RWPE2 (cell line): ENCODE measurements around the gene CHI3L2.

Experiments
- ATAC-seq: fragments of 200-7000 bp; cut with Tn5 transposase; 3 replicates; pipeline ENCODE4 v1.9.1; 2021; ENCODE audit warnings: low read depth
- DNase-seq: peaks from one replicate; pipeline ENCODE4 v3.0.0-alpha.2; 2020; ENCODE audit warnings: low spot score
- H3K27ac ChIP-seq: fragments of 450-650 bp; 2 replicates; pipeline ENCODE4 v1.5.1; 2017; ENCODE audit warnings: mild to moderate bottlenecking; ENCODE audit not compliant: poor library complexity, severe bottlenecking
- H3K27me3 ChIP-seq: fragments of 250-450 bp; sonication (Bioruptor Pico); 2 replicates; pipeline ENCODE4 v1.5.1; 2021; ENCODE audit warnings: mild to moderate bottlenecking, moderate library complexity; ENCODE audit not compliant: insufficient read depth, poor library complexity, severe bottlenecking
- H3K36me3 ChIP-seq: fragments of 250-450 bp; sonication (Bioruptor Pico); 2 replicates; pipeline ENCODE4 v1.5.1; 2020; ENCODE audit warnings: low read depth, mild to moderate bottlenecking, moderate library complexity
- H3K4me1 ChIP-seq: fragments of 250-450 bp; sonication (Bioruptor Pico); 2 replicates; pipeline ENCODE4 v1.5.1; 2021; ENCODE audit warnings: mild to moderate bottlenecking, moderate library complexity; ENCODE audit not compliant: insufficient read depth, poor library complexity, severe bottlenecking
- H3K4me3 ChIP-seq: fragments of 250-450 bp; sonication (Bioruptor Pico); 2 replicates; pipeline ENCODE4 v1.5.1; 2021; ENCODE audit warnings: mild to moderate bottlenecking, moderate library complexity; ENCODE audit not compliant: severe bottlenecking
- H3K9me3 ChIP-seq: fragments of 250-450 bp; sonication (Bioruptor Pico); 2 replicates; pipeline ENCODE4 v1.5.1; 2021; ENCODE audit warnings: mild to moderate bottlenecking, moderate library complexity; ENCODE audit not compliant: severe bottlenecking
- CTCF ChIP-seq: fragments of 450-650 bp; IDR thresholded peaks from one replicate; pipeline ENCODE4 v1.5.1; 2017; ENCODE audit warnings: mild to moderate bottlenecking, moderate library complexity; ENCODE audit not compliant: poor library complexity, severe bottlenecking

Gene CHI3L2

DNA sequence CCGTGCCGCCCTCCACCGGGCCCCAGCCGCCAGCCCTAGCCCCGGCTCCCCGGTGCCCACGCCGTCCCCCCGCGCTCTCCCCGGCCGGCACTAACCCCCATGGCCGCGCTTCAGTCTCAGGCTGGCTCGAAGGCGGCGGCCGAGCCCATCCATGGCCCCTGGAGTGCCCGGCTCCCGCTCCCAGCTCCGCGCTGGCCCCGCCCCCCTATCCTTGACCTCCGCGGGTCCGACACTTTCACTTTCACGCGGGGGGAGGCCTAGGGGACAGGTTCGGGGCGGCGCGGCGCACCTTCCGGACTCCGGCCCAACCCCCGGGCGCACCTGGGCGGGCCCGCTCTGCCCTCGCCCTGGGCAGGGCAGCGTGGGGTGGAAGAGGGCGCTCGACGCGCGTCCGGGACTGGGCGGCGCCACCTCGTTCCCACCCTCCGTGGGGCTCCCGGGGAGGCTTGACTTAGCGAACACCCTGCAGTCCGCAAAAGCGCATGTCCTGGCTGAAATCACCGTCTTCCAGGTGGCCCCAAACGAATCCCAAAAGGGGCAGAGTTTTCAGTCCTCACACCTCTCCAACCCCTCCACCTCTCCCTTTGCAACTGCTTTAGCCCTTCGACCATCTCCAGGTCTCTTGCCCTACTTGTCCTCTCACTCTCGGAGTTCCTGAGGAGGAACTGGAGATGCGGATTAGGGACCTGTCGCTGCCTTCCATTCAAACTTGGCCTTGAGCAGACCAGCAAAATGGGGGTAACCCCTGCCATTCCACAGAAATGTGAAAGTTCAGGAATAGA is 23.1 kb upstream of the CHI3L2 start:
- no peaks in the 10 kb centered on the region for H3K36me3 ChIP-seq
- DNase-seq = no peak
- ATAC-seq = peak; percentile 64
- no peaks in the 10 kb centered on the region for H3K9me3 ChIP-seq
- TF ChIP-seq CTCF = no peak
- H3K27ac ChIP-seq = peak overlapping the region; percentile 48
- H3K4me1 ChIP-seq = peaks cover 16% of the 10 kb centered on the region
- H3K4me3 ChIP-seq = peak overlapping the region; percentile 66
- H3K27me3 ChIP-seq = no peaks in the 10 kb centered on the region

DNA sequence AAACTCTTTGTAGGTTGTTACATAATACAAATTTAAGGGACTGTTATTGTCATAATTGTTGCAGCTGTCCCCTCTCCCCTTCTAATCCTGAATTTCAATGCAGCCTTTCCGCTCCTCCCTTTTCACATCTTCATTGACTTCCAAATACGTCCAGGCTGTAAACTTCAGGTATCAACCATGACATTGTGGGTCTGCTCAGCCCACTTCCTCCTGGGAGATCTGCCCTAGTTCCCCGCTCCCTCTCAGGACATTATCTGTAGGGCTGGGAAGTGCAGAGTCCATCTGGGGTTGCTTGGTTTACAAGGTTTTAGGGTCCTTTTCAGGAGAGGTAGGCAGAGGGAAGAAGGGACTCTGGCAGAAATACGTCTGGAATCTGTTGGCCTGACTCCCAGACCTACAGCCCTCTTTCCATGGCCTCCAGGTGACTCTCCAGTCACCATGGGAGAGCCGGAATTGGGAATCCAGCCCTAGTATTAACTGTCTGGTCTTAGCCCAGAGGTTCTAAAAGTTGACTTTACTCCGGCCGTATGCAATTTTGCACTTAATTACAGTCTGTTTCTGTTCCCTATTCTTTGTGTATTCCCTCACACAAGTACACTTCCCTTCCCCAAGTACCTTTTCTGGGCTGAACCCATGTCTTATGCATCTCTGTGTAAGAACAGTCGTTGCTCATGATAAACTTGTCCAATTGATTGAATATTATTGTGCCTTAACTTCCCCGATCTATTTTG is 22.4 kb upstream of the CHI3L2 start:
- no peak for DNase-seq
- ATAC-seq = no peak
- Histone ChIP-seq H3K27me3 (no peaks in the 10 kb centered on the region), H3K36me3 (no peaks in the 10 kb centered on the region), H3K4me3 (no peak overlapping the region), H3K4me1 (peaks cover 16% of the 10 kb centered on the region), H3K9me3 (no peaks in the 10 kb centered on the region), H3K27ac (no peak overlapping the region)
- TF ChIP-seq CTCF = no peak

GRCh38 chr1:111205714-111206050 is 21.8 kb upstream of the CHI3L2 start:
- peaks cover 16% of the 10 kb centered on the region for H3K4me1 ChIP-seq
- H3K4me3 ChIP-seq = no peak overlapping the region
- no peak for DNase-seq
- no peaks in the 10 kb centered on the region for H3K9me3 ChIP-seq
- no peak overlapping the region for H3K27ac ChIP-seq
- no peaks in the 10 kb centered on the region for H3K36me3 ChIP-seq
- no peak for TF ChIP-seq CTCF
- no peaks in the 10 kb centered on the region for H3K27me3 ChIP-seq
- no peak for ATAC-seq

DNA sequence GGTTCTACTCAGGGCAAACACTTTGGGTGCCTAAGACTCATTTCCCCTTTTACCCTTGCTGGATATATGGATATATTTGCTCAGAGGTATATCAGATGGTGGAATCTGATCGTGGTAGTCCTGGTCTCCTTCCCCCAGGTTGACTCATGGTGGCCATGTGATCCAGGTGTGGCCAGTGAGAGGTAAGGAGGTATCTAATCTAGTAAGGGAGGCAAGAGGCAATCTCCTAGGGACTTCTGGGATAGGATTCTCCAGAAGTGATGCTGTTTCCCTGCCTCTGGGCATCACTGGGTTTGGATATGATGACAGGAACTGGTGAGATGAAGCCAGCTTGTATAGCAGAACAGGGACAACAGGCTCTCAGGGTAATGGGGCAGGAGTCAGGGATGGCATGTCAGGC is 18.6 kb upstream of the CHI3L2 start:
- no peak overlapping the region for H3K4me3 ChIP-seq
- no peaks in the 10 kb centered on the region for H3K27me3 ChIP-seq
- no peaks in the 10 kb centered on the region for H3K4me1 ChIP-seq
- no peaks in the 10 kb centered on the region for H3K9me3 ChIP-seq
- H3K27ac ChIP-seq = no peak overlapping the region
- no peak for DNase-seq
- no peak for ATAC-seq
- no peaks in the 10 kb centered on the region for H3K36me3 ChIP-seq
- no peak for TF ChIP-seq CTCF

DNA sequence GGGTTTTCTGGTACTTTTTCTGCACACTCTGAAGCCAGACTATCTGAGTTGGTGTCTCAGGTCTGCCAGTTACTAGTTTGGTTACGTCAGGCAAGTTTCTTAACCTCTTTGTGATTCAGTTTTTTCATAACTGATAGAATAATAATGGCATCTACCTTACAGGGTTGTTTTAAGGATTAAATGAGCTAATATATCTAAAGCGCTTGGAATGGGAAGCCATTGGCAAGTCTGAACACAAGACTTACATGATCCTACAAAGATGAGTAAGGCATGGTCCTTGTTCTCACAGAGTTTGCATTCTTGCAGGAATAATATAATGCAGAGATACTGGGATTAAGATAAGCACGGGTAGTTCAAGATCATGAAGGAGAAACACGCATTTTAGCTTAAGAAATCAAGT is 17.9 kb upstream of the CHI3L2 start:
- no peaks in the 10 kb centered on the region for H3K36me3 ChIP-seq
- H3K27me3 ChIP-seq = no peaks in the 10 kb centered on the region
- DNase-seq = no peak
- H3K9me3 ChIP-seq = no peaks in the 10 kb centered on the region
- ATAC-seq = no peak
- no peak for TF ChIP-seq CTCF
- H3K27ac ChIP-seq = no peak overlapping the region
- no peak overlapping the region for H3K4me3 ChIP-seq
- H3K4me1 ChIP-seq = peaks cover 4% of the 10 kb centered on the region
